Measurements from ENCODE around the gene RPL21.
A peak's percentile ranks its signal among the peaks of the same experiment; 100 is the strongest.

Gene RPL21

DNA sequence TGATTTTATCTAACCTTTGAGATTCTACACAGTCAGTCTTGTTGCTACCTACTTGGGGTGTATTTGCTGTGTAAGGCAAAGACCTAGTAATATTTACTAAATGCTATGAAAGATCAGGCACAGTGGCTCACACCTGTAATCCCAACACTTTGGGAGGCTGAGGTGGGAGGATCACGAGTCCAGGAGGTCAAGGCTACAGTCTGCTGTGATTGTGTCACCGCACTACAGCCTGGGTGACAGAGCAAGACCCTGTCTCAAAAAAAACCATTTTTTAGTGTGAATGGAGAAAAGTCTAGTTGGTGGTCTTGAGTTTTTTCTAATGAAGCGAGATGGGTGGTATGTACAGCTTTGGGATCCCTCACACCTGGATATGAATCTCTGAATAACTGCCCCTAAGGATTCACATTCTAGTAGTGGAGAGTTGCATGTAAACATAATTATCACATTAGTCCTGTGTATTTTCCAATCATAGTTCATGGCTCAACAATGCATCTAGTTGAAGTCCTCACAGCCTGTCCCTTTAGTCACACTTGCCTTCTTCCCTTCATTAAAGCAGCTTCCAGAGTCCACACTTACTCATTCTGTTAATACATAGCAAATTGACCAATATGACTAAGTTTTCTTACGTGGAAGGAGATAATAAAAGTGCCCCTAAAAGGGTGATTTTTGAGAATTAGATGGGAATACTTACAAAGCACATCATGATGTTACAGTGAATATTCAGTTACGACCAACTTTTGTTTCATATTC is 7.5 kb downstream of the RPL21 start:
- no peak for DNase-seq (ENCODE audit: low spot score)

DNA sequence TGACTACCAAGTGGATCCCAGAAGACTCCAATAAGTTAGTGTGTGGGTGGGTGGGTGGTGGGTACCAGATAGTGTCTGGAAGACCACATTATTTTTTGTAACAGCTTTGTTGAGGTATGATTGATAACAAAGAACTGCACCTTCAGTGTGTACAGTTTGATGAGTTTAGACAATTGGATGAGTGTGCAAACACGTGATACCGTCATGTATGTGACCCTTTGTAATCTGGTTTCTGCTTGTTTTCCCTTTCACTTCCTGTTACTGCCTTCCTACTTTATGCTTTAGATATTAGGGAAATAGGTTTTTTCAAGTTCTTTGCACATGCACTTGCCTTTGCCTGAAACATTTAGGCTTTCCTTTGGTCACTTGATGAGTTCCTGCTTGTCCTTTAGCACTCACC is 8.5 kb downstream of the RPL21 start:
- DNase-seq (ENCODE audit: low spot score) = no peak

DNA sequence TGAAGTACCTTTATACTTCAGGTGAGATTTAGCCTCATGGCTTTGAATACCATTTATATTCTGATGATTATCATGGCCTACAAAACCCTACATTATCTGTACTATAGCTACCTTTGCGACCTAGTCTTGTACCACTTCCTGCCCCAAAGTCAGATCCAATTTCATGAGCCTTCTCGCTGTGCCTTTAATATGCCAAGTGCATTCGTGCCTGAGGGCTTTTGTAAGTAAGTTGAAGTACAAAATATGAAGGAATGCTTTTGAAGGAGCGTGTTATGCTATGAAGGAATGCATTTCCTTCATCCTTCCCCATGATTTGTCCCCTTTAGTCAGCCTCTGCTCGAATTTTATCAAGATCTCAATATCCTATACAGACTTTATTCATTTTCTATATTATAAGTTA is 10.0 kb downstream of the RPL21 start:
- no peak for DNase-seq (ENCODE audit: low spot score)

DNA sequence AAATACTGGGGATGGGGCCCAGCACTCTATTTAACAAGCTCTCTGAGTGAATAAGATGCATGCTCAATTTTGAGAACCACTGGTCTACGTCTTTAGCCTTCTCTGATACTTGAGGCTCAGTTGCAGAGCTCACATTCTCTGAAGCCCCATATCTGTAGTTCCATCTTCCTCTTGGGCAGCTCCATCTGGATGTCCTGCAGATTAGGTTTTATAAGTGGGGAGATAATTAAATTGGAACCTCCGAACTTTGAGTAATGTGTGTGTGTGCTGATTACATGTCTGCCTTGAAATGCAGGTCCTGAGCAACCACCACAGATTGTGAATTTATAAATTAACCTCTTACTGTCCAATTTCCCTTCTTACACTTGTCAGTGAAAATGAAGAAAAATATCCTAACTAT is 12.1 kb downstream of the RPL21 start:
- DNase-seq (ENCODE audit: low spot score) = no peak

DNA sequence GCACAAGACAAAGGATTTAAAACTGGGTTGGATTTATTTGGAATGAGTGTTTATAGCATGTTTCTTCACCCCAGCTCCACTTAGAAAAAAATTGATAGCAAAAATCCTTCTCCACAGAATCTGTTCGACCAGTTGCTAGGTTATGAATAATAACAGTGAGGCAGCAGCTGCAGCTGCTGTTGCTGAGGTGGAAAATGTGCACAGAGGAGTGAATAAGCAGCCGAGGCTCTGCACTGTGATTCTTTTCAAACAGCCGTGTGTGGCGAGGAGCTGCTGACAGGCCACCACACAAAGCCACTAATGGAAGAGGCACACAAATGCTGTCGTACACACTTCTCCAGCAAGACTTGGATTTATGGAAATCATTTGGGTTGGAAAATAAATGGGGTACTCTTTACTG is 12.8 kb downstream of the RPL21 start:
- peak; percentile 73 for DNase-seq (ENCODE audit: low spot score)

DNA sequence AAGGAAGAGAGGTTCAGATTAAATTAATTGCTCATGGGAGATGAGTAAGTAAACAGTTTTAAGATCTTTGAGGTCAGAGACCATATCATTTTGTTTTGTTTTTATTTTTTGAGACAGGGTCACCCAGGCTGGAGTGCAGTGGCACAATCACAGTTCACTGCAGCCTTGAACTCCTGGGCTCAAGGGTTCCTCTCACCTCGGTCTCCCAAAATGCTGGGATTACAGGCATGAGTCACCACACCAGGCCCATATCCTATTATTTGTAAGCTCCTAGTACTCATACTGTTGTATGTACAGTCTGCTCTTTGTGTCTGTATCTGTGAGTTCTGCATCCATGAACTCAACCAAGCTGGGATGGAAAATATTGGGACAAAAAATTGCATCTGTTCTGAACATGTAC is 13.3 kb downstream of the RPL21 start:
- no peak for DNase-seq (ENCODE audit: low spot score)

DNA sequence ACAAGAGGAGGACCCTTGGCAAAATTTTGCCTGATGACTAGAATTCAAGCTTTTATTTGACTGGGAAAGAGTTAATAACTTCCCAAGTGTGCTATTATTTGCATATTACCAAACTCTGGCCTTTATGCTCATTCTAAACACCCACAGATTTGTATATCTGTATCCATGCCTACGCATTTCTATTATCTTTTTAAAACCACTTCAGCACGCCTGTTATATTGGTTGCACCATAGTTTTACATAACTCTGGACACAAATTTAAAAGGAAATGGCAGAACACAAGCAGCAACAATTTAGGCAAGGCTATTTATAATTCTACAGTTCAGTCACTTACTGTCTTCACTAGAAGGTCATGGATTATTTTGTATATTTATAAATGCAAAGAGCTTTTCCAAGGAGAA is 15.6 kb downstream of the RPL21 start:
- no peak for DNase-seq (ENCODE audit: low spot score)

DNA sequence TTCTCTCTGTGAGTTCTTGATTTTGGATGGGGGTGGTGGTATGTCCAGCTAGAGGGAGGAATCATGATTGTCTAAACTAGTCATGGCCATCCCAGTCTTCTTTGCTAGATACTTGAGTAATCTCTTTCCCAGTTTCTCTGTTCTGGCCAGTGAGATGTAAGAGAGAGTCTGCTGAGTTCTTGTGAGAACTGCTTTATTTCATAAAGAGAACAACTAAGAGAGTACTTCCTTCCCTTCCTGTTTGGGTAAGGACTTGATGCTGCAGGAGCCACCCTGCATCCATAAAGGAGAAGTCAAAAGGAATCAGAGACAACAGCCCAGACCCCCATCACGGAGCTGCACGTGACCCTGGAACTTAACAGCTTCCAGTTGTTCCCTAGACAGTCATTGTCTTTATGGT is 16.2 kb downstream of the RPL21 start:
- DNase-seq (ENCODE audit: low spot score) = peak; percentile 31

DNA sequence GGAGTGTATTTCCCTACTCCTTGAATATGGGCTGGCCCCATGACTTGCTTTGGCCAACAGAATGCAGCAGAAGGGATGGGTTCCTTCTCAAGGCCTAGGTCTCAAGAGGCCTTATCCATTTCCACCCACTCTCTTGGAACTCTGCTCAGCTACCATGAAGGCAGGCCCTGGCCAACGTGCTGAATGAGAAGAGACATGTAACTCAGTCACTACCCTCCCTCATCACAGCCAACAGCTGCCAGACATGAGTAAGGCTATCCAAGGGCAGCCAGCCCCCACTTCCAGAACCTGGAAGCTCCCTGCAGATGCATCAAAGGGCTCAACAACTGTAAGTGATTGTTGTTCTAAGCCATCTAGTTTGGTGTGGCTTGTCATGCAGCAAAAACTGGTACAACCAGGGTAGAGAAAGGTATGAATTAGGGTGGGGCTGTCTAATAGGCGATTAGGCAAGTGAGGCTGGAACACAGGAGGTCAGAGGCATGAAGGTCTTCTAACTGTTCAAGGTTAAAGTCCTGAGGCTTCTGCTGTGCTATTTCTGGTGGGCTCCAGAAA is 17.8 kb downstream of the RPL21 start:
- peak; percentile 36 for DNase-seq (ENCODE audit: low spot score)

DNA sequence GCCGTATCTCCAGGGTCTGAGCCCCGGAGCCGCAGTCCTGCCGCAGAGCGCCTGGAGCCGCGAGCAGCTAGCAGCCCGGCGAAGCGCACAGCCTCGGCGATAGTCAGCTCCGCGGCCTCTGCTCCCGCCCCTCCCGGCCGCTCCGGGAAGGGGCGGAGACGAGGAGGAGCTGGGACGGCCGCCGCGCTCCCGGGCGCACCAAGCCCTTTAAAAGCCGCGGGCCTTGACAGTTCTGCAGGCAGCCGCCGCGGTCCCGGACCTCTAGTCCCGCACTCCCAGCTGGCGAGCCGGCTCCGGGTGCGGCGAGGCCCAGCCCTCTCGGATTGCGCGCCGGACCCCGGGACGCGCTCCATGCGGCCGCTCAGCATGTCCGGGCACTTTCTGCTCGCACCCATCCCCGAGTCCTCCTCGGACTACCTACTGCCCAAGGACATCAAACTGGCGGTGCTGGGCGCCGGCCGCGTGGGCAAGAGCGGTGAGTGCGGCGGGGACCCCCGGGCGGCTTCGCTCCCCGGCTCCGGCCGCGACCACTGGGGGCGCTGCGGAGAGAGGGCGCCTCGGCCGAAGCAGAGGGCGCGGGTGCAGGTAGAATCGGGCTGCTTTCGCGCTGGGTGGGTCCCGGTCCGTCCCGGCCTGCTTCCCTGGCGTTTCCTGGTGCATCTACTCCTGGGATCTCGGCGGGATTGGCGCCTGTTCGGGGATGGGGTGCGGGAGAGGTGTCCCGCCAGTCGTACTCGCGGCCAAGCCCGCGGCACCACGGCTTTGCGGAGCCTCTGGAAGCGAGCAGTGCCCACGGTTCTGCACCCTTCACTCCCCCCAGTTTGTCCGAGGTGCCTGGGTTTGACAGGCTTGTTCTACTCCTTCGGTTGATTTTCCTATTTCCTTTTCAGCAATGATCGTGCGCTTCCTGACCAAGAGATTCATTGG is 19.5 kb downstream of the RPL21 start, which contains the start of gene RASL11A:
Gene RASL11A, plus strand, starts transcription at position 237 of the 927 bp plus-strand sequence. Its CDS starts 115 bp downstream, at position 352.
- peak; percentile 87 for DNase-seq (ENCODE audit: low spot score)

DNA sequence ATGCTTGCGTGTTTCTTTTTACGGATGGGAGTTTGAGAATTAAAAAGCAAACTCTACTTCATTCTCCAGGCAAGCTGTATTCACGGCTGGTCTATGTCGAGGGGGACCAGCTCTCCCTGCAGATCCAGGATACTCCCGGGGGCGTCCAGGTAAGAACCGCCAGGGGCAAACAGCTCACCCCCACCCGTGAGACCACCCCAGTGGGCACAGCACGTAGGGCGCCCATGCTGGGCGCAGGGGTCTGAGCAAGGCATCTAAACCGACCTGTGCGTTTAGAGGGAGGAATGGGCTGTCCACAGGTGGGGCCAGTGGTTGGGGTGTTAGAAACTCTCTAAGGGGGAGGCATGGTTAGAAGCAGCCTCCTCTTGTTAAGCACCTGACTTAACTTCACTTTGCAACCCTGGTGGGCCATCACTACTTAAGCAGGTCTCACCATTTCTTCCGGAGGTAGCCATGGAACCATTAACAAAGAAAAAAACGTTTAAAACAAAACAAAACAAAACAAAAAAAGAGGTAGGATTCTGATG is 20.3 kb downstream of the RPL21 start:
- peak; percentile 30 for DNase-seq (ENCODE audit: low spot score)

DNA sequence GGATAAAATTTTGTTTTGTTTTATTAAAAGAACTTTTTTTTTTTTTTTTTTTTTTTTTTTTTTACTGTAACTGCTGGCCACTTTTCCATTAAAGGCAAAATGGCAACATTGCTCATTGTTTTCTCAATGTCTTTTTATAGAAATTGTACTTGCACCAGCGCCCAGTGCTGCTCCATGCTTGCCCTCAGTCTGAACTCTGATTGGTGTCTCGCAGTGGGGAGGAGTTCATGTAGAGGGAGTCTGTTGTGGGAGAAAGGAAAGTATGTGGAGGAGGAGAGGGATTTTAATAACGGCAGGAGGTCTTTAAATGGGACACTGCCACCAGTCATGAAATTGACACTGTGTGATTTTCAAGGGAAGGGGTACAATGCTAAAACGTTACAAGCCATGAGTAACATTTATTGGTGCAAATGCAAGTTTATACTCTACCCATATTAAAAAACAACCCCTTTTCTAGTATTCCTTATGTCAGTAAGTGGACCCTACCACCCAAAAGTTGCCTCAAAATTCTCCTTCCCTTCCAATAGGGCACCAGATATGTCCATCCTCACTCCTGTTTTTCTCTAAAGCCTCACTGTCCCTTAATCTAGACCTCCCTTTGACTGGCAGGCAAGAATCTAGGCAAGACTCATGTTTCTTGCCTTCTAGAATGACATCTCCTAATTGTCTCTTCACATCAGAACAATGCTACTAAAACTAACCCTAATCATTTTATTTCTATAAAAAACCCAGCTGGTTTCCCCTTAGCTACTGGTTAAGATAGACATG is 22.5 kb downstream of the RPL21 start:
- DNase-seq (ENCODE audit: low spot score) = peak; percentile 28

DNA sequence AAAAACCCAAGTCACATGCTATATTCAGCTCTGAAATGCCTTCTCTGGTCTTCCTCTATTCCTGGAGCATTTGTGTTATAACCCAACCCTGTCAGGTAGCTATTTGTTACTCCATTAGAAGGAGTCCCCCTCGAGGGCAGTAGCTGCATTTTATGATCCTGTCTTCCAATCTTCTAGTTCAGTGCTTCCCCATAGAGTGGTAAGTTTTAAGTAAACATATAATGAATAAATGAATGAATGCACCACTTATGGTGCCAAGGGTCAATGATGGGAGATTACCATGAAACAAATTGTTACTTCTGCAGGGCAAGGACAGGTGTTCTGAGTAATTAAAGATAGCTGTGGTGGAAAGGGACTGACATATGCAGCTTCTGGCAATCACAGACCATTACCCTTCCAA is 23.3 kb downstream of the RPL21 start:
- no peak for DNase-seq (ENCODE audit: low spot score)

DNA sequence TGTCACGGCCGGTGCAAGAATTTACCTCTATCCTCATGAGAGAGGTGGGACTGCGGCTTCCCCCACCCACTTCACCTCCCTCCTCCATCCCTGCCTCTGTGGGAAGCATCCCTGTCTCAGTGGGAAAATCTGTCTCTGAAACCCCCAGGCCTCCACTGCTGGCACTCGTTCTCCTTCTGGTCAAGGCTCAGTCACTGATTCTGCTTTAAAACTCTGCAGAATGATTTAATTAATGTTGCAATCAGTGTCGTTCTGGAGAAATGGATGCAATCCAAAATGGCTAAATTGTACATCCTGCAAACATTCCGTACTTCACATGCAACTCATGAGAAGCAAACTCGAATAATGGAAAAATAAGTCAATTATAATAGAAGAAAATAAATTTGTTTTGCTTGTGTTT is 24.8 kb downstream of the RPL21 start:
- DNase-seq (ENCODE audit: low spot score) = peak; percentile 15

DNA sequence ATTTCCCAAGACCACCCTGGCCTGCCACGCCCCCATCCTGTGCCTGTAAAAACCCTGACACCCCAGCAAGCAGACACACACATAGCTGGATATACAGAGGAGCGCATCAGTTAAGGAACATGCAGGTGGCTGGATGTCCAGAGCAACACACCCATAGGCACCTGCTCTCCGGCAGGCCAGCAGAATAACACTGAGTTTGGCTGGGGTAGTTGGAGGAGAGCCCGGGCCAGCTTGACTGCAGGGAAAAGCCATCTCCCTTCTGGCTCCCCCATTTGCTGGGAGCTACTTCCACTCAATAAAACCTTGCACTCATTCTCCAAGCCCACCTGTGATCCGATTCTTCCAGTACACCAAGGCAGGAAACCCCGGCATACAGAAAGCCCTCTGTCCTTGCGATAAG is 28.1 kb downstream of the RPL21 start:
- peak; percentile 41 for DNase-seq (ENCODE audit: low spot score)

DNA sequence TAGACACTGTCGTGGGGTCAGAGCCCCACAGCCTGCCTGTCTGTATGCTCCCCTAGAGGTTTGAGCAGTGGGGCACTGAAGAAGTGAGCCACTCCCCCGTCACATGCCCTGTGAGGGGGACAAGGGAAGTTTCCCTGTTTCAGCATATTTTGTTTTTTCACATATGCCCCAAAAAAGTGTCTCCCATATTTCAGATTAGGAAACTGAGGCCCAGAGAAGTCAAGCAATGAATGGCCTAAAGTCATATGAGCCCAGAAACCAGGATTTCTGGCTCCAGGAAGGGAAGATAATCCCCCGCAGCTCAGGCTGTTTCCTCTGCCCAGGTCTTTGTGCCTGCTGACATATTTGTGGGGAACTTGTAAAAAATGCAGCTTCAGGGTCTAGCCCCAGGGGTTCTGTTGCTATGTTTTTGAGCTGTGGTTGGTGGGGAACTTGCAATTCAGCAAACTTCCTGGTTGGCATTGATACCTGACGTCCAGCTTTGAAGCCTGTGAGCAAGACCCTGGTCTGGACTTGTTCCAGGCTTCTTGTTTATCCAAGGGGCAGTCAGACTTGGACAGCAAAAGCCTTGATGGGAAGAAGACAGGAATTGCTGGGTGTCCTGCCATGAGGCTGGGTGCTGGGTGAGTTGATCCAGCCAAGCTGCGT is 28.8 kb downstream of the RPL21 start:
- DNase-seq (ENCODE audit: low spot score) = peak; percentile 49

DNA sequence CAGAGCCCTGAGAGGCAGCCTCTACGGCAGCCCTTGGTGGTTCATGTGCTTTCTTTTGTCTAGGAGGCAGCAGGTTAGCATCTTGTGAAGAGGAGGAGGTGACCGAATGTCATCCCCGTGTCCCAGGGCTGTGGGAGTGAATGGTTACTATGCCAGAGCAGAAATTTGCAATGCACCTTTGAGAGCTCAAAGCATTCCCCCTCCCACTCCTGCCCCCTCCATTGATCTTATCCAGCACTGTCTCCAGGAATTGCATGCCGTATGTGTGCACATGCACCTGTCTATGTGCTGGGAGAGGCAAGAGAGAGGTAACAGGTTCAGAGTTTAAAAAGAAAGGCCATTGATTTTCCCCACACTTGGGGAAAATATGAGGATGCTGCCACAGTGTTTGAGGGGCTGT is 29.5 kb downstream of the RPL21 start:
- peak; percentile 23 for DNase-seq (ENCODE audit: low spot score)

DNA sequence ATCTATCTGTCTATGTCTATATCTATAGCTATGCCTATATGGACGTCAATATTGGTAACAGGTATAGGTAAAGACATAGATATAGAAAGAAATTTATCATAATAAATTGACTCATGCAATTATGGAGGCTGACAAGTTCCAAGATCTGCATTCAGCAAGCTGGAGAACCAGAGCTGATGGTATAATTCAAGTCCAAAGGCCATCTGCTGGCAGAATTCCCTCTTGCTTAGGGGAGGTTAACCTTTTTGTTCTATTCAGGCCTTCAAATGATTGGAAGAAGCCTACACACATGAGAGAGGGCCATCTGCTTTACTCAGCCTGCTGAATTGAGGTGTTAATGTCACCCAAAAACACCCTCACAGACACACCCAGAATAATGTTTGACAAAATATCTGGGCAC is 30.1 kb downstream of the RPL21 start:
- no peak for DNase-seq (ENCODE audit: low spot score)

DNA sequence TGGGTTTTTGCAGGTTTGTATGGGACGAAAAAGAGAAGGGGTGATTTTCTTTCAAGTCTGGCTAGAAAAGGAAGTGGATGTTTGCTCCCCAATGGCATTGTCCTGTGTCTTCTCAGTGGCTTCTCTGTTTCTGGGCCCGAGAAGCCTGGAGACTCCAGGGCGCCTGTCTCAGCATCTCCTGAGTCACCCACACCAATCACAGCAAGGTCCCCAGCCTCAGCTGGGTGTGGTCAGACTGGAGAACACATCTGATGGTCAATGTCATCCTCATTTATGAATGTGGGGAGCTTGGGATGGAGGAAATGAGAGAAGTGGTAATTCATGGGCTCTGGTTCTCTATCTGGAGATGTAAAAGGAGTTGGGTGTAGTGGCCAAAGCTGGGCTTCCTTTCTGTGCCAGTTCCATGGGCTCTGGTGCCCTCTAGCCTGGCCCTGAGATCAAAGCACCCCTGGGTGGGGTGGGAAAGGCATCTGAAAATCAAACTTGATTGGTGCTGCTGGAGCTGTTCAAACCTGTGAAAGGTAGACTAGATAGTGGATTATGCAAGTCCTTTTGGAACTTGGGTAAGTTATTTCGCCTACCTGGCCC is 32.6 kb downstream of the RPL21 start:
- DNase-seq (ENCODE audit: low spot score) = peak; percentile 14

DNA sequence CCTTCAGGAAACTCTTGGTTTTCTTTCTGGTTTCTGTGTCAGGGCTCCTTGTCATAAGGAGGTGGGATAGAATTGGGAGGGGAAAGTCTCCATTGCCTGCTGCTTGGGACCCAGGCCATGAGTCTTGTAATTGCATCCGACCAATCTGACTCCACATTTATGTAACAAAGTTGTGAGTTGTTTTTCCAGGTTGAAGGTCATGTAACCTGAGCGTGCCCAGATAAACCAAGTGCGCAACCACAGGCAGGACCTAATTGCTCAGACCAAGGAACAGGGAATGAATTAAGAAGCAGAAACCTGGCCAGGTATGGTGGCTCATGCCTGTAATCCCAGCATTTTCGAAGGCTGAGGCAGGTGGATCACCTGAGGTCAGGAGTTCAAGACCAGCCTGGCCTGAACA is 37.0 kb downstream of the RPL21 start:
- DNase-seq (ENCODE audit: low spot score) = peak; percentile 8

All from left forelimb (tissue), 1 donor.